A673 (cell line): Measurements from ENCODE around the gene P2RY2.

Source experiments
- CTCF ChIP-seq: fragments of 300-800, 200-600 bp; sonication (generic); conservative IDR thresholded peaks from 2 replicates; pipeline ENCODE4 v1.5.1; 2017; ENCODE audit warnings: low read depth, mild to moderate bottlenecking, antibody characterized with exemption, low read length, moderate library complexity, mixed read lengths
- EZH2 ChIP-seq: fragments of 200-600 bp; sonication (generic); IDR thresholded peaks from 2 replicates; pipeline ENCODE4 v1.6.1; 2017; ENCODE audit warnings: borderline replicate concordance, low read depth, mild to moderate bottlenecking, mixed read lengths, antibody characterized with exemption, low read length; ENCODE audit not compliant: poor library complexity, severe bottlenecking

GRCh38 chr11:73186294-73186850 is 31.7 kb upstream of the P2RY2 start:
- no peak for TF ChIP-seq CTCF
- TF ChIP-seq EZH2: no peak
